Central memory CD8-positive, alpha-beta T cell (primary cell): ENCODE measurements around the gene NFAM1.

Experiments used
- ATAC-seq: fragments of 150-1000 bp; cut with Tn5 transposase; replicated peaks from 2 replicates; pipeline ENCODE4 v1.10.0; 2022; ENCODE audit warnings: mild to moderate bottlenecking, moderate FRiP score, moderate number of reproducible peaks; ENCODE audit not compliant: poor library complexity, severe bottlenecking; ENCODE audit errors: extremely low read depth
- DNase-seq, 2 donors: peaks; one replicate each; pipeline ENCODE4 v3.0.0; 2021; ENCODE audit warnings: low spot score in 2 of 2
- H3K27ac Mint-ChIP-seq: one replicate; pipeline ENCODE4 v1.8.0; 2022; ENCODE audit warnings: low read depth, mild to moderate bottlenecking, moderate library complexity, mixed read lengths
- H3K27me3 Mint-ChIP-seq: one replicate; pipeline ENCODE4 v1.8.0; 2022; ENCODE audit warnings: mixed read lengths
- H3K36me3 Mint-ChIP-seq: one replicate; pipeline ENCODE4 v1.8.0; 2022; ENCODE audit warnings: mild to moderate bottlenecking, moderate library complexity, mixed read lengths; ENCODE audit not compliant: insufficient read depth
- H3K4me1 Mint-ChIP-seq: one replicate; pipeline ENCODE4 v1.8.0; 2022; ENCODE audit warnings: mixed read lengths
- H3K4me3 Mint-ChIP-seq: one replicate; pipeline ENCODE4 v1.8.0; 2022; ENCODE audit warnings: mild to moderate bottlenecking, moderate library complexity, mixed read lengths
- H3K9me3 Mint-ChIP-seq: one replicate; pipeline ENCODE4 v1.8.0; 2022; ENCODE audit warnings: mixed read lengths

The NFAM1 gene

GRCh38 chr22:42380769-42381551, 51.2 kb downstream of the NFAM1 start:
- Mint-ChIP-seq H3K9me3 (no peaks in the 10 kb centered on the region), H3K36me3 (no peaks in the 10 kb centered on the region), H3K4me3 (no peak overlapping the region), H3K4me1 (no peaks in the 10 kb centered on the region), H3K27me3 (no peaks in the 10 kb centered on the region), H3K27ac (peak overlapping the region; percentile 10)
- ATAC-seq (no peak), DNase-seq (no peak)

GRCh38 chr22:42379966-42380537, 52.2 kb downstream of the NFAM1 start:
- no peak for DNase-seq
- Mint-ChIP-seq H3K9me3 (no peaks in the 10 kb centered on the region), H3K4me3 (no peak overlapping the region), H3K27me3 (no peaks in the 10 kb centered on the region), H3K4me1 (no peaks in the 10 kb centered on the region), H3K27ac (peak overlapping the region; percentile 10), H3K36me3 (no peaks in the 10 kb centered on the region)
- ATAC-seq: no peak

- H3K27me3 Mint-ChIP-seq: no peaks in the 10 kb centered on the region
These were observed 55.3 kb downstream of the NFAM1 start for GRCh38 chr22:42376711-42377554.

GRCh38 chr22:42375982-42376381, 56.2 kb downstream of the NFAM1 start:
- ATAC-seq: no peak
- Mint-ChIP-seq H3K4me1 (peaks cover 5% of the 10 kb centered on the region), H3K36me3 (peaks cover 2% of the 10 kb centered on the region), H3K4me3 (no peak overlapping the region), H3K27me3 (no peaks in the 10 kb centered on the region), H3K27ac (no peak overlapping the region), H3K9me3 (no peaks in the 10 kb centered on the region)
- no peak for DNase-seq

More at GRCh38 chr22:42376711-42377554, 55.3 kb downstream of the NFAM1 start:
- Mint-ChIP-seq H3K4me1 (peaks cover 5% of the 10 kb centered on the region), H3K4me3 (no peak overlapping the region), H3K27ac (no peak overlapping the region), H3K9me3 (no peaks in the 10 kb centered on the region), H3K36me3 (peaks cover 2% of the 10 kb centered on the region)
- DNase-seq (no peak), ATAC-seq (no peak)

GRCh38 chr22:42372976-42373375, 59.2 kb downstream of the NFAM1 start:
- no peak for DNase-seq
- peaks cover 4% of the 10 kb centered on the region for H3K27me3 Mint-ChIP-seq
- H3K4me3 Mint-ChIP-seq: no peak overlapping the region
- H3K36me3 Mint-ChIP-seq: peaks cover 4% of the 10 kb centered on the region
- no peak overlapping the region for H3K27ac Mint-ChIP-seq
- H3K9me3 Mint-ChIP-seq: no peaks in the 10 kb centered on the region
- peaks cover 14% of the 10 kb centered on the region for H3K4me1 Mint-ChIP-seq
- no peak for ATAC-seq

- no peak overlapping the region for H3K27ac Mint-ChIP-seq
- DNase-seq: no peak
- peaks cover 6% of the 10 kb centered on the region for H3K36me3 Mint-ChIP-seq
- H3K9me3 Mint-ChIP-seq: no peaks in the 10 kb centered on the region
- H3K4me1 Mint-ChIP-seq: peaks cover 19% of the 10 kb centered on the region
- no peak for ATAC-seq
- no peak overlapping the region for H3K4me3 Mint-ChIP-seq
- peaks cover 18% of the 10 kb centered on the region for H3K27me3 Mint-ChIP-seq
These were observed 60.7 kb downstream of the NFAM1 start for GRCh38 chr22:42371501-42371900.

- DNase-seq: no peak
- peaks cover 6% of the 10 kb centered on the region for H3K36me3 Mint-ChIP-seq
- no peak overlapping the region for H3K4me3 Mint-ChIP-seq
- no peak for ATAC-seq
- peaks cover 19% of the 10 kb centered on the region for H3K4me1 Mint-ChIP-seq
- no peaks in the 10 kb centered on the region for H3K9me3 Mint-ChIP-seq
- H3K27me3 Mint-ChIP-seq: peaks cover 20% of the 10 kb centered on the region
- no peak overlapping the region for H3K27ac Mint-ChIP-seq
These were observed 61.1 kb downstream of the NFAM1 start for GRCh38 chr22:42371099-42371498.

- H3K4me1 Mint-ChIP-seq: peaks cover 14% of the 10 kb centered on the region
- peak overlapping the region; percentile 81 for H3K27ac Mint-ChIP-seq
- peak overlapping the region; percentile 91 for H3K4me3 Mint-ChIP-seq
- peaks cover 6% of the 10 kb centered on the region for H3K36me3 Mint-ChIP-seq
- peak; percentile 35 to 44 for DNase-seq
- peaks cover 37% of the 10 kb centered on the region for H3K27me3 Mint-ChIP-seq
- no peaks in the 10 kb centered on the region for H3K9me3 Mint-ChIP-seq
- ATAC-seq: peak; percentile 94
These were observed 62.8 kb downstream of the NFAM1 start for GRCh38 chr22:42369250-42370041.

GRCh38 chr22:42368379-42369249, 63.6 kb downstream of the NFAM1 start:
- Mint-ChIP-seq H3K4me1 (peaks cover 14% of the 10 kb centered on the region), H3K27me3 (peaks cover 45% of the 10 kb centered on the region), H3K27ac (no peak overlapping the region), H3K4me3 (peak overlapping the region; percentile 91), H3K36me3 (peaks cover 4% of the 10 kb centered on the region), H3K9me3 (no peaks in the 10 kb centered on the region)
- peak in 1 of 2 donors; percentile 18 for DNase-seq
- ATAC-seq: peak; percentile 27

GRCh38 chr22:42367980-42368378, 64.2 kb downstream of the NFAM1 start:
- Mint-ChIP-seq H3K27me3 (peaks cover 47% of the 10 kb centered on the region), H3K36me3 (peaks cover 4% of the 10 kb centered on the region)

GRCh38 chr22:42366806-42367581, 65.2 kb downstream of the NFAM1 start:
- H3K27me3 Mint-ChIP-seq: peaks cover 56% of the 10 kb centered on the region
- H3K36me3 Mint-ChIP-seq: peaks cover 4% of the 10 kb centered on the region
- H3K4me3 Mint-ChIP-seq: peak overlapping the region; percentile 91
- no peaks in the 10 kb centered on the region for H3K9me3 Mint-ChIP-seq
- ATAC-seq (no peak), DNase-seq (no peak)
- no peak overlapping the region for H3K27ac Mint-ChIP-seq
- H3K4me1 Mint-ChIP-seq: peaks cover 14% of the 10 kb centered on the region

More at GRCh38 chr22:42367980-42368378, 64.2 kb downstream of the NFAM1 start:
- Mint-ChIP-seq H3K9me3 (no peaks in the 10 kb centered on the region), H3K4me1 (peaks cover 14% of the 10 kb centered on the region), H3K27ac (no peak overlapping the region), H3K4me3 (peak overlapping the region; percentile 91)
- no peak for DNase-seq
- ATAC-seq: no peak
